GM13977 (cell line): ENCODE data around the gene CRYBA4.
"Not testable (repeated sequence)": the region's sequence is repeated elsewhere in the genome, so short reads cannot be mapped to it uniquely, and the experiment has no call there.

ENCODE experiments used
- DNase-seq: peaks from one replicate; pipeline ENCODE4 v3.0.0; 2012; ENCODE audit warnings: low spot score
- in situ Hi-C: fragments of 300-500 bp; cut with MboI; formaldehyde crosslinking; loops from one replicate; pipeline ENCODE4 v1.12.0; 2022; ENCODE audit warnings: low sequenced_read_pairs, low pct_unique_long_range_greater_than_20kb, mixed read lengths, inconsistent platforms; ENCODE audit not compliant: unreplicated experiment
- TF ChIP-seq, protein P1 (sequence below): IDR thresholded peaks from 2 replicates; pipeline ENCODE4 v1.5.1; 2012; ENCODE audit warnings: mild to moderate bottlenecking, control low read depth; ENCODE audit not compliant: insufficient read depth; ENCODE audit errors: extremely low read depth, missing control alignments

CRYBA4 gene

DNA sequence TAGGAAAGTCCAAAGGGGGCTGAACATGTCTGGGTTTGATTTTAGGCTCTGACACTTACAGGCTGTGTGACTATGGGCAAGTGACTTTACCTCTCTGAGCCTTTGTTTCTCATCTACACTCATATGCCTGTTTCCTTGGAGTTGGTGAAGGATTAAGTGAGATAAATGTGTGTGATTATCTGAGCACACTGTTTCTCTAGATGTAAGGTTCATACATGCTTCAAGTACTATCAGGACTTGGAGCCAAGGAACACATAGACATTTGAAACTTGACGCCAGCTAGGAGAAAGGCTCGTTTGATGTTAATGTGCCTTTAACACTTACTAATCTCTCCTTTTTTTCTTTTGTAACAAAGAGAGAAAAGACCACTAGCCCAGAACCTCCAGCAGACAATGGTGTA lies 13.6 kb upstream of the CRYBA4 start:
- no peak for DNase-seq
- TF ChIP-seq, protein P1, sequence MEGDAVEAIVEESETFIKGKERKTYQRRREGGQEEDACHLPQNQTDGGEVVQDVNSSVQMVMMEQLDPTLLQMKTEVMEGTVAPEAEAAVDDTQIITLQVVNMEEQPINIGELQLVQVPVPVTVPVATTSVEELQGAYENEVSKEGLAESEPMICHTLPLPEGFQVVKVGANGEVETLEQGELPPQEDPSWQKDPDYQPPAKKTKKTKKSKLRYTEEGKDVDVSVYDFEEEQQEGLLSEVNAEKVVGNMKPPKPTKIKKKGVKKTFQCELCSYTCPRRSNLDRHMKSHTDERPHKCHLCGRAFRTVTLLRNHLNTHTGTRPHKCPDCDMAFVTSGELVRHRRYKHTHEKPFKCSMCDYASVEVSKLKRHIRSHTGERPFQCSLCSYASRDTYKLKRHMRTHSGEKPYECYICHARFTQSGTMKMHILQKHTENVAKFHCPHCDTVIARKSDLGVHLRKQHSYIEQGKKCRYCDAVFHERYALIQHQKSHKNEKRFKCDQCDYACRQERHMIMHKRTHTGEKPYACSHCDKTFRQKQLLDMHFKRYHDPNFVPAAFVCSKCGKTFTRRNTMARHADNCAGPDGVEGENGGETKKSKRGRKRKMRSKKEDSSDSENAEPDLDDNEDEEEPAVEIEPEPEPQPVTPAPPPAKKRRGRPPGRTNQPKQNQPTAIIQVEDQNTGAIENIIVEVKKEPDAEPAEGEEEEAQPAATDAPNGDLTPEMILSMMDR: no peak
- in situ Hi-C loops: no loop called here

- in situ Hi-C loops: no loop called here
- TF ChIP-seq, protein P1: no peak
- no peak for DNase-seq
Measured at GRCh38 chr22:26609287-26609686, 12.5 kb upstream of the CRYBA4 start.

DNA sequence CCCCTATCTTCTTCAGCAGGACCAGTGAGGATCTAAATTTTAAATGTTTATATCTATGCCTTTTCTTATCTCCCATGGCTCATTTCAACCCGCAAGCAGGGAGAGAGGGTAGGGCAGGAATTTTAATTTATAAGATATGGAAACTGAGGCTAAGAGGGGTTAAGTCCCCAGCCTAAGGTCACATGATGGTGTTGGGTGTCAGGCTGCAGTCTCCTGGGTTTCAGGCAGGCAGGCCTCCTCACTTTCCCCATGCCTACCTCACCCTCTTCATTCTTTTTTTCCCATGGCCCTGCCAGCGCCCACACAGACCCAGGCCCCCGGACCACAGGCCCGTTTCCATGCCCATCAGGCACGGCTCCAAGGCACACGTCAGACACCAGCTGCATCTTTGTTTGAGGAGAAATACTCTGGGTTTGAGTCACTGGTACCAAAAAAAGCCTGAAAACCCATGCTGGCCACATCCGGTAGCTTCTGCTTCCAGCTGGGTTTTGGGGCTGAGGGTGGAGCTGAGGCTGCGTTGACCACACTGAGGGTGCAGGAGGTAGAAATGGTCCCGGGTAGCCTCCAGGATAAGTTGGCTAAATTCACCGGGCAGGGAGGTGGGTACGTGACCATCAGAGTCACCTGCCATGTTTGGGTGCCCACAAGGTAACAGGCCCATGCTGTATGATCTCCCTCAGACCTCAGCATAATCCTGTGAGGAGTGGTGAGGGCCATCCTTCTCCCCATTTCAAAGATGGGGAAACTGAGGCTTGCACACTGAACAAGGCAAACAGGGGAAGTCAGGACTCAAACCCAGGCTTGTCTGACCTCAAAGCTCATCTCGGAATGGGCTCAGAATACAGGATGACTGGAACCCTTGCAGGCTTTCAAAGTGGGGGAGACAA lies 11.4 kb upstream of the CRYBA4 start:
- in situ Hi-C loops: no loop called here
- peak; percentile 79 for DNase-seq
- TF ChIP-seq, protein P1: no peak

- no peak for DNase-seq
- TF ChIP-seq, protein P1: no peak
- in situ Hi-C loops: no loop called here
Measured at GRCh38 chr22:26610996-26611395, 10.8 kb upstream of the CRYBA4 start.

- TF ChIP-seq, protein P1: no peak
- in situ Hi-C loops: no loop called here
- no peak for DNase-seq
Measured at GRCh38 chr22:26612652-26613051, 9.1 kb upstream of the CRYBA4 start.

- in situ Hi-C loops, DNase-seq: not testable (repeated sequence)
Measured at GRCh38 chr22:26613753-26614152, 8.0 kb upstream of the CRYBA4 start.

DNA sequence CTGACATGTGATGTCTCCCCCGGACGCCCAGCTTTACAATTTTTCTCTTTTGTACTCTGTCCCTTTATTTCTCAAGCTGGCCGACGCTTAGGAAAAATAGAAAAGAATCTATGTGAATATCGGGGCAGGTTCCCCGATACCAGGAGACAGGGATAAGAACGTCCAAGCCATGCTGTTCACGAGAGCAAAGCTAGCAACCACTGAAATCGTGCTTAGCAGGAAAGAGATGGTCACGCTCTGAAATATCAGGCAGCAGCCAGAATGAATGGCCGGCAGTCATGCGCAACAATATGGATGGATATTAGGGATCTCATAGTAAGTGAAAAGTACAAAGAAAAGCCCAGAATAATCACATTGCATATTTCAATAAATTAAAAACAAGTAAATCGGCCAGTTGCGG lies 7.4 kb upstream of the CRYBA4 start:
- no peak for DNase-seq
- TF ChIP-seq, protein P1: no peak
- in situ Hi-C loops: no loop called here
